A673 (cell line): Measurements from ENCODE around the gene ASAH2B. TPM values are rescaled to one million over a fixed set of nuclear protein-coding genes. Genes with fewer than 3 reads are reported as not detected.
A peak's percentile ranks its signal among the peaks of the same experiment; 100 is the strongest.

Experiments
- BruUV-seq: library from RNA; stranded (reverse); fragments of 400-500 nt; replicated peaks from 2 replicates; lab custom pipeline; 2021; lab: Mats Ljungman, UMichigan
- CTCF ChIA-PET: fragments of 300-600 bp; sonication (Branson Sonifier 250); formaldehyde crosslinking; loops from one replicate; lab custom pipeline; 2022; ENCODE audit warnings: antibody characterized with exemption; lab: Charles Lee
- POLR2A ChIA-PET: fragments of 300-600 bp; sonication (Branson Sonifier 250); formaldehyde crosslinking; loops from one replicate; lab custom pipeline; 2022; ENCODE audit warnings: antibody characterized with exemption; ENCODE audit not compliant: low non-redundant PET; lab: Charles Lee
- DNase-seq: peaks from one replicate; pipeline ENCODE4 v3.0.0-alpha.2; 2015; ENCODE audit warnings: low spot score
- H3K27ac ChIP-seq: fragments of 200-600 bp; sonication (generic); 2 replicates; pipeline ENCODE4 v1.5.1; 2016; ENCODE audit warnings: mixed run types, low read depth, mild to moderate bottlenecking, mixed read lengths, antibody characterized with exemption, low read length; ENCODE audit not compliant: poor library complexity, severe bottlenecking
- H3K27me3 ChIP-seq: fragments of 200-600 bp; sonication (generic); replicated peaks from 2 replicates; pipeline ENCODE4 v1.6.1; 2017; ENCODE audit warnings: mixed run types, low read depth, mild to moderate bottlenecking, mixed read lengths, antibody characterized with exemption, low read length; ENCODE audit not compliant: insufficient read depth, poor library complexity
- H3K36me3 ChIP-seq: fragments of 200-600 bp; sonication (generic); 2 replicates; pipeline ENCODE4 v1.6.1; 2016; ENCODE audit warnings: mixed run types, mild to moderate bottlenecking, mixed read lengths, antibody characterized with exemption, low read length; ENCODE audit not compliant: insufficient read depth, poor library complexity, severe bottlenecking
- H3K4me1 ChIP-seq: fragments of 200-600 bp; sonication (generic); 2 replicates; pipeline ENCODE4 v1.6.1; 2017; ENCODE audit warnings: mixed run types, mild to moderate bottlenecking, mixed read lengths, antibody characterized with exemption, low read length; ENCODE audit not compliant: insufficient read depth, poor library complexity, severe bottlenecking
- H3K4me3 ChIP-seq: fragments of 200-600 bp; sonication (generic); 2 replicates; pipeline ENCODE4 v1.5.1; 2016; ENCODE audit warnings: low read depth, mixed run types, mild to moderate bottlenecking, mixed read lengths, low read length; ENCODE audit not compliant: poor library complexity, severe bottlenecking
- H3K9me3 ChIP-seq: fragments of 200-600 bp; sonication (generic); 2 replicates; pipeline ENCODE4 v1.6.1; 2016; ENCODE audit warnings: mixed run types, low read depth, mild to moderate bottlenecking, mixed read lengths, antibody characterized with exemption, low read length; ENCODE audit not compliant: poor library complexity, severe bottlenecking
- CTCF ChIP-seq: fragments of 300-800, 200-600 bp; sonication (generic); conservative IDR thresholded peaks from 2 replicates; pipeline ENCODE4 v1.5.1; 2017; ENCODE audit warnings: low read depth, mild to moderate bottlenecking, antibody characterized with exemption, low read length, moderate library complexity, mixed read lengths
- EZH2 ChIP-seq: fragments of 200-600 bp; sonication (generic); IDR thresholded peaks from 2 replicates; pipeline ENCODE4 v1.6.1; 2017; ENCODE audit warnings: borderline replicate concordance, low read depth, mild to moderate bottlenecking, mixed read lengths, antibody characterized with exemption, low read length; ENCODE audit not compliant: poor library complexity, severe bottlenecking
- intact Hi-C: fragments of 100-400 bp; cut with micrococcal nuclease; formaldehyde crosslinking; loops from one replicate; pipeline ENCODE4 v1.10.0; 2022; ENCODE audit not compliant: unreplicated experiment
- total RNA-seq: library from RNA; stranded (reverse); gene quantifications from 2 replicates; pipeline ENCODE4 v1.2.3, GENCODE V29; 2021

ASAH2B gene
- total RNA-seq, 1 experiment from 2014 or later = 5.3 TPM

GRCh38 chr10:50788951-50789945 lies 49.5 kb downstream of the ASAH2B start:
- peak; percentile 59 for TF ChIP-seq CTCF
- TF ChIP-seq EZH2 = no peak
- ChIA-PET POLR2A (no interaction called here), CTCF (interaction anchor here (0.8 kb wide), 1 partner anchor 202 kb away, joined by 3 read pairs; no protein-coding TSS in a partner anchor)
- Histone ChIP-seq H3K27ac (no peak overlapping the region), H3K4me3 (no peak overlapping the region), H3K36me3 (no peaks in the 10 kb centered on the region), H3K9me3 (no peaks in the 10 kb centered on the region), H3K27me3 (peaks cover 4% of the 10 kb centered on the region), H3K4me1 (peaks cover 8% of the 10 kb centered on the region)
- intact Hi-C loops = loop anchor here (2.0 to 10.0 kb wide), 3 partner anchors 102 to 636 kb away; no protein-coding TSS in a partner anchor
- no TSS peak for BruUV-seq
- DNase-seq = peak; percentile 80

GRCh38 chr10:50794490-50794889 lies 54.8 kb downstream of the ASAH2B start:
- no peak overlapping the region for H3K4me3 ChIP-seq
- H3K4me1 ChIP-seq = peaks cover under 1% of the 10 kb centered on the region
- CTCF ChIA-PET = interaction anchor here (0.6 kb wide), 1 partner anchor 1910 kb away, joined by 4 read pairs; no protein-coding TSS in a partner anchor
- TF ChIP-seq CTCF (no peak), EZH2 (no peak)
- intact Hi-C loops = no loop called here
- H3K36me3 ChIP-seq = no peaks in the 10 kb centered on the region
- no peak for DNase-seq
- POLR2A ChIA-PET = no interaction called here
- H3K27ac ChIP-seq = no peak overlapping the region
- H3K27me3 ChIP-seq = peaks cover 19% of the 10 kb centered on the region
- H3K9me3 ChIP-seq = no peaks in the 10 kb centered on the region
- BruUV-seq = no TSS peak

- no peak overlapping the region for H3K4me3 ChIP-seq
- no TSS peak for BruUV-seq
- no peaks in the 10 kb centered on the region for H3K9me3 ChIP-seq
- H3K27ac ChIP-seq = no peak overlapping the region
- CTCF ChIA-PET = no interaction called here
- DNase-seq = no peak
- POLR2A ChIA-PET = no interaction called here
- H3K4me1 ChIP-seq = no peaks in the 10 kb centered on the region
- intact Hi-C loops = no loop called here
- TF ChIP-seq CTCF (no peak), EZH2 (no peak)
- no peaks in the 10 kb centered on the region for H3K36me3 ChIP-seq
- H3K27me3 ChIP-seq = peaks cover 36% of the 10 kb centered on the region
These were observed 57.0 kb downstream of the ASAH2B start for GRCh38 chr10:50796693-50797092.
